Dermis blood vessel endothelial cell (primary cell): ENCODE data around the gene PCGF1. TPM values are rescaled to one million over a fixed set of nuclear protein-coding genes. Genes with fewer than 3 reads are reported as not detected.

ENCODE experiments used
- DNase-seq: peaks from one replicate; pipeline ENCODE4 v3.0.0; 2010
- total RNA-seq: library from RNA; depleted of rRNA; stranded (reverse); fragments of >200 nt; gene quantifications from 2 replicates; pipeline ENCODE4 v1.2.3, GENCODE V29; 2014

The PCGF1 gene
- total RNA-seq, 1 donor from 2014 or later: 11.7 TPM

DNA sequence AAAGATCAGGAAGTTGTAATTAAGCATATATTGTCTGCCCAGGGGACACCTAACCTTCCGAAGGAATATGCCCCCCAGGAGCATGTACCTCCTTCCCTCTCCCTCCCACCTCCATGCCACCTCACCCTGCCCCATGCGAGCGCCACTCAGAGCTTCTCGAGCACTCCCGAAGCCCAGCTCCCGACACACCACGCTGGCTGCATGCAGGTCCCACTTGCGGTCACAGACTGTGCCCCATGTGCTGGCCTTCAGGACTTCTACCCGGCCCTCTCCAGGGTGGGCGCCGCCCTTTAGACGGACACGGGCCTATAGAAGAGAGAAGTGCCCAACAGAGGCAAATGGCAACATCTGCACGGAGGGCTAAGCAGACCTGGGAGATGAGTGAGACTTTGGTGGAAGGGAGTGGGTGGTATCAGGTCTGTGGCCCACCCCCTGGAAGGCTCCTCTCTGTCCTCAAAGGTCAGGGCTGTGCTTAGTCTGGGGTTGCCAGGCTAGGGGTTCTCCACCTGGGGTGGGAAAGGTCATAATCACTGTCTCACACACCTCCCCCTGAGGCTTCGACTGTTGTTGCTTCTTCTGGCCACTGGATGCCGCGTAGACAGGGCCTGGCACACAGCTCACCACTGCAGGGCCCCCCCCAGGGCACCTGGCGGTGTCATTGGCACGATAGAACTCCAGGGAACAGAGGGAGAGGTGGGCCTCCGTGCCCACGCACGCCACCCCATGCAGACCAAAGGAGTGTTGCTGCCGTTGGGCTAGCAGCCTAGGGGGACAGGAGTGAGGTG lies 28.9 kb upstream of the PCGF1 start:
- DNase-seq: no peak

DNA sequence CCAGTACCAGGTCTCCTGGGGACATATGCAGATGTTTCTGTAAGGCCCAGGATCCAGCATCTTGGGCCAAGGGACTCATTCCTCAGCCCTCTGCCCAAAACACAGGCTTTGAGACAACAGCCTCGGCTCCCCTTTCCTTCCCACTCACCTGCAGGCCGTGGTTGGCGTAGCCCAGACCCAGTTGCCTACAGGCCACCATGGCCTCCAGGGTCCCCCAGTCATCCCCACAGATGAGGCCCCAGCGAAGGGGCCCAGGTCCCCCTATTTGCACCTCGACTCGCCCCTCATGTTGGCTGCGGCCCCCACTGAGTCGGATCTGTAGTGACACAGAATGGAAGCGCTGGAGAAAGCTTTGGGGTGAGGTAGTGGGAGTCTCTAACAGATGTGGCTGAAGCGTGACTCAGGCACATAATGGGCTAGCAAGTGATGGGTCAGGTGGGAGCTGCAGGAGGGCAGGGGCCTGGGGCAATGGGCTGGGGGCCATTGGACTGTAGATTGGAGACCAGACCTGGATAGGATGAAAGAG lies 28.0 kb upstream of the PCGF1 start:
- DNase-seq: no peak

DNA sequence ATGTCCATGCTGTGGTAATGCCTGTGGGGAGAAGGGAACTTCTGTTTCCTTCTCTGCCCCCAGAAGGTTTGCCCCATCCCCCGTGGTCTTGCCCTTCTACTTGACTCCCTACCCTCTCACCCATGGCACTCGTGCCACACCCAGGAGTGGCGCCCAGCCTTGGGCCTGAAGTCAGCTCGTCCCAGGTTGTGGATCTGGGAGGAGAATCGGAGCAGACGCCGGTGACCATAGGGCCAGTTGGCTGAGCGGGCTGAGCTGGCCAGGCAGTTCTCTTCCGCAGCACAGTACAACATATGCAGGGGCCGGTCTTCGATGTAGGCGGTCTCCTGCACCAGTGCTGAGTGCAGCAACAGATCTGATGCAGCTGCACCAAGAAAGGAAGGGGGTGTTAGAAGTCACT lies 26.9 kb upstream of the PCGF1 start:
- no peak for DNase-seq

DNA sequence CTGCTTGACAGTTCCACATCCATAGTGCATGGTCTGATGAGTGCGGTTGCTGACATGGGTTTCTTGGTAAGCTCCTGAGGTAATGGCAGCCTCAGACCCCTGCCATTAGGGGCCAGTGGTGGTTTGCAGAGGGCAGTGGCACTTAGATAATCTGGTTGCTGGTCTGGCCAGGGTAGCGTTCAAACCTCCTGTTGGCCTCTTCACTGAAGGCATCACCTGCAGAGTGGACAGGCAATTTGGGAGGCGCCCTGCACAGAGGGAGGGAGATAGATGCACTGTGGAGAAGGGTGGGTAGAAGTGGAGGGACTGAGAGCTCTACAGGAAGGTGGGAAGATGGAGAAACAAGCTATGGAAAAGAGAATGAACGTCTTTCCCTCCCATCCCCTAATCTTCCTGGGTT lies 26.0 kb upstream of the PCGF1 start:
- no peak for DNase-seq

DNA sequence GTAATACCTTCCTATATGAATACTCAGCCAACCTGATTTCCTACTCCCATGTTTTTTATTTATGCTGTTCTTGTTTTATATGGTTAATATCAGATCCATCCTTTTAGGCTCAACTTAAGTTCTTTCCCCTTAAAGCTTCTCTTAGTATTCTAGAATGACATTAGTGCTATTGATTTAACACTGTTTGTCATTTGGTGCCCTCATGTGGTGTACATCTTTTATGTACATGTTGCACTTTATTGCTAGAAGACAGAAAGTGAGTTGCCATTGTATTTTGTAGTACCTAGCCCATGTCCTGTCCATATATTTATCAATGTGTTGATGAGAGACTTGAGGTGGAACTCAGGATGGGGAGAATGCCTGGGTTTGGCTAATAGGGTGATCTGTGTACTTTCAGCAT lies 24.7 kb upstream of the PCGF1 start:
- DNase-seq: peak; percentile 66

DNA sequence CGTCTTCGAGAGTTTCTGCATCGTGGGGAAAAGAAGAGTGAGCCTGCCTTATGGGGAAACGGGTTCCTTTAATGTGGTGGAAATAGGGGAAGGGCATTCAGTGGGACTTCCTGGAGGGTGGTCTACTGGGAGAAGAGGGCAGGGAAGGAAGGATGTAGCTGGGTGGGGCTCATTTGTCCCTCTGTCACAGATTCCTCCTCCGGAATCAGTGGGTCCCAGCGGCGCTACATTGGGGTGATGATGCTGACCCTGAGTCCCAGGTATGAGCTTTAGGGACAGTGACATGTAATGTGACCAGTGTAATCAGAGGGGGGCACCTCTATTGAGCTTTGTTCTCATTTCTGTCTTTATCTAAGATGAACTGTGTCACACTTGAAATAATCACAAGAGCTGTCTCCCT lies 24.2 kb upstream of the PCGF1 start:
- no peak for DNase-seq

DNA sequence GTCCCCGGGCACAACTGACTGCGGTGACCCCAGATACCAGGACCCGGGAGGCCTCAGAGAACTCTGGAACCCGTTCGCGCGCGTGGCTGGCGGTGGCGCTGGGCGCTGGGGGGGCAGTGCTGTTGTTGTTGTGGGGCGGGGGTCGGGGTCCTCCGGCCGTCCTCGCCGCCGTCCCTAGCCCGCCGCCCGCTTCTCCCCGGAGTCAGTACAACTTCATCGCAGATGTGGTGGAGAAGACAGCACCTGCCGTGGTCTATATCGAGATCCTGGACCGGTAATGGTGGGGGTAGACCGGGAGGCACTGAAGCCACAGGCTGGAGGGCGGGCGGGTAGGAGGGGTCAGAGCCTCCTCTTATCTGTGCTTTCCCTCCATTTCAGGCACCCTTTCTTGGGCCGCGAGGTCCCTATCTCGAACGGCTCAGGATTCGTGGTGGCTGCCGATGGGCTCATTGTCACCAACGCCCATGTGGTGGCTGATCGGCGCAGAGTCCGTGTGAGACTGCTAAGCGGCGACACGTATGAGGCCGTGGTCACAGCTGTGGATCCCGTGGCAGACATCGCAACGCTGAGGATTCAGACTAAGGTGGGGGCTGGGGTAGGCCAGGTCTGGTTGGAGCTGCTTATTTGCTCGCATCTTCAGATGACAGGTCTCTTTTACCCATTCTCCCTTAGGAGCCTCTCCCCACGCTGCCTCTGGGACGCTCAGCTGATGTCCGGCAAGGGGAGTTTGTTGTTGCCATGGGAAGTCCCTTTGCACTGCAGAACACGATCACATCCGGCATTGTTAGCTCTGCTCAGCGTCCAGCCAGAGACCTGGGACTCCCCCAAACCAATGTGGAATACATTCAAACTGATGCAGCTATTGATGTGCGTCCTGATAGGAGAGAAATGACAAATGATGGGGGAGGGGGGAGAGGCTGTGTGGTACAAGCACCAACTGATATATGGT lies 23.0 kb upstream of the PCGF1 start:
- peak; percentile 61 for DNase-seq

DNA sequence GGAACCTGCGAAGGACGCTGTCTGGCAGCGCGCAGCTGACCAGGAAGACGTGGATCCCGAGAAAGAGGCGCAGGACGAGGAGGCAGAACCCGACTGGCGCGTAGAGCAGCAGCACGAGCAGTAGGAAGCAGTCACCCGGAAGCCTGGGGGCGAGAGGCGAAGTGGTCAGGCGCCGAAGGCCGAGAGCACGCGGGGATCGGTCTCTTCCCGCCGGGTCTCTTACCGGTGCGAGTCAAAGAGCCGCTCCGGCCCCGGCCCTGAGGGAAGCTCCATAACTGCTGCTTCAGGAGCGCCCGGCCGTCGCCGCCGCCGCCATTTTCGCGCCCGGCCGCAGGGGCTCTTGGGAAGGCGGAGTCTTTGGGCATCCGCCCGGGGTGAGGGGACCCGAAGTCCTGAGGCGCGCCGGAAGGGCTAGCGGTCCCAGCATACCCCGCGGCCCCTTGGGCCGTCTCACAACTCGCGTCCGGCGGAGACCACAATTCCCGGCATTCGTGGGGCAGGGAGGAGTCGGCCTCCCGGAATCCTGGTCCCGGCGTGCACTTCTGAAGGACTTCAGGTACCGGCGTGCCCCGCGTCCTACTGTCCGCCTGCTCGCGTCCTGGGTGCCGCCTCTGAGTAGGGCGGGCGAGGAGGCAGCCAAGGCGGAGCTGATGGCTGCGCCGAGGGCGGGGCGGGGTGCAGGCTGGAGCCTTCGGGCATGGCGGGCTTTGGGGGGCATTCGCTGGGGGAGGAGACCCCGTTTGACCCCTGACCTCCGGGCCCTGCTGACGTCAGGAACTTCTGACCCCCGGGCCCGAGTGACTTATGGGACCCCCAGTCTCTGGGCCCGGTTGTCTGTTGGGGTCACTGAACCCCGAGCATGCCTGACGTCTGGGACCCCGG lies 22.1 kb upstream of the PCGF1 start, which contains the start of the genes AUP1 and HTRA2:
AUP1 (minus strand) TSS at position 350 of the 882 bp plus-strand sequence; CDS start at position 273, 77 bp downstream.
HTRA2 (plus strand) TSS at position 577 of the 882 bp plus-strand sequence; CDS start at position 651, 74 bp downstream.
- peak; percentile 98 for DNase-seq

DNA sequence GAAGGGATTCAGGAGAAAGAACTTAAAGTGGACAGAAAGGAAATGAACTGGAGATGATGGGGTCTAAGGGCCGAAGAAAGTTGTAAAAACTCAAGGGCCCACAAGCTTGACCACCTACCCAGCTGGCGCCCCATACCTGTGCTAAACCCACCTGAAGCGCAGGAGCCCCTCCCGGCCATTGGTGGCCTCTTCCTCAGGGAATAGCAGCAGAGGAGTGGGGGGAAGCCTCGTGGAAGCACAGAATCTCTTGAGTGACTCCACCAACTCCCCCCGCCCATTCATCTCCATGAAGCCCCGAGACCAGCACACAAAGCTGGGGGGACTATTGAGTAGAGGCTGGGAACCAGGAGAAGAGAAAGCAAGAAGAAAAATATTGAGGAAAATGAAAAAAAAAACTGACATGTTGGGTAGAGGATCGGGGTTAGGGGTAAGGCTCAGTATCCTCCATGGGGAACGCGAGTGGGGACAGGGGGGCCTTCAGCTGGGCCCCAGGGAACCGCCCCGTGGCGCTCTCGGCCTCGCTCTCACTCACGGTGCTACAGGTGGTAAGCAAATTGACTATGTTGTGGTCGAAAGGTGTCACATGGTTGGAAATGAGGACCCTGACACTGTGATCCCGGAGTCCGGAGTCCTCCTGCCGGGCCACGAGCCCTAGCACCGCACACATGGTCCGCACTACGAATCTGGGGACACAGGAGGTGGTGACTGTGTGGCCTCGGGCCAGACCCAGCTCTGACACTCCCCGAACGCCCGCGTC lies 21.3 kb upstream of the PCGF1 start:
- no peak for DNase-seq

DNA sequence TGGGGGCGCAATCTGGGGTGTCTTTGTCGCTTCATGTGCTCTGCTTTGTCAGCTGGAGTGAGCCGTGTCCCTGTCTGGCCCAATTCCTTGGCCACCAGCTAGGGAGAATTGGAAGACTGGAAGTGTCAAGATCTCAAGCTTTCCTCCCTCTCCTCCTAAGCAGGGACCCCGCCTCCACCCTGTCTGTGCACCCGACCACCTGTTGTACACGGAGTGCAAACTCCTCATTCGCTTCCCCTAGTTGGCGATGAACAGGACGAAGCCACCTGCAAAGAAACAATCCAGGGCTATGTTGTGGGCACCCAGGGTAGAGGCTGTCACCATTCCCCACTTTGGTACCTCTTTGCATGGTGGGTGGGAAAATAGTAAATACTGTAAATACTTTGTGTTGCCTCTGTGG lies 20.2 kb upstream of the PCGF1 start:
- no peak for DNase-seq

DNA sequence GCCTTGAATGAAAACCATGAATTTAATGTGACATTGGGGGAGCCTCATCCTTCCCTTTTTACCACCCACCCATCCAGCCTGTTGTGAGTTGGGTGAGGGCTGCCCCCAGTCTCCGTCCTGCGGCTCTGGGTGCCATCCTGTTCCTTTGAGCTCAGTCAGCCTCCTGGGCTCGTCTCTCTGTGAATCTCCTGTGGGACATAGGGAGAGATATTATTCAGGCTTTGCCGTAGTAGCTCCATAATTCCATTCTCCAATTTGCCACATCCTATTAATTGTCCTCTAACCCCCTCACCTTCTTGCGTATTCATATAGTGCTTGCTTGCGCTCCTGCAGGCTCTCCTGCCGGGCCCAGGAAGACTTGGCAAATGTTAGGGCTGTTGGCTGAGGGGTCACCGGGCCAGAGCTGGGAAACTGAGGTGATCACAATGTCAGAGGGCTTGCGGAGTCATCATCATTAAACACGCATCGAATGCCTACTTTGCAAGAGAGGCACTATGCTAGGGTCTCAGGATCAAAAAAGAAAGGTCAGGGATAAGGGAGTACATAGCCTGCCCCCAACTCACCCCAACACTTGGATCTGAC lies 19.2 kb upstream of the PCGF1 start:
- DNase-seq: no peak

DNA sequence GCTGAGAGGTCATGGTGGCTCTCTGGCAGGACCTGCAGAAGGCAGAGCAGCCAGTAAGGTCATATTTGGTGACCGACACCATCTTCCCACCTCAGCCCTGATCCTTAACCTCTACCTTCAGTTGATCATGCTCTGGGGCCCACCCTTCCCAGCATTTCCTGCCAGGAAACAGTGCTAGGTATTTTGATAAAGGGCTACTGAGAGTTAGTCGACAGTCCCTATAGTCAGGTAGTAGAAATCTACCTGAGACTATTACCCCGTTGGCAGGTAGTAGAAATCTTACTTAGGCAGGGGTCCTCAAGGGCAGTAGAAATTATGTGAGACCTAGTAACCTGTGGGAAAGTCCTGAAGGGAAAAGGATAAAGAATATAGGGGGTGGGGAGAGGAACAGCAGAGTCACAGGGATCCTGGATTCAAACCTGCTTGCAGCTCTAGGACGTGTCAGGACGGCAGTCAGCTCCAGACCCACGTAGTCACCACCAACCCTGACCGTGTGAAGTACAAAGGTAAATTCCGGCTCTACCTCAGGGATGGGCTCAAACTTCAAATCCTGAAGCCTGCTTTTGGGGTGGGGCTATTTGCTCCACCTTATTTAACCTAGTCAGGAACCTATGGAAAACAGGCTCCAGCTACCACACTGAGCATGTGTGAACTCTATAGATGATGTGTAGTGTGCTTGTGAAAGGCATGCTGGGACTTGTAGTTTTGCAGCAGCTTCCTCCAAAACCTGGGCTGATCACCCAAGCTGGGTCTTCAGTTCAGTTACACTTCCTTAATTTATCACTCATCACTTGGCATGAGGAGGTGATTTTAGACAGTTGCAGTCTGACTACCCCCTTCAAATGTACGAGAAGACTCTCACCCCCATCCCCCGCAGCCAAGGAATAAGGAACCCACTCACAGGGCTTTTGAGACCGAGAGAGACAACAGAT lies 18.5 kb upstream of the PCGF1 start, which contains the start of gene DQX1:
DQX1 (minus strand) TSS at position 515 of the 932 bp plus-strand sequence; CDS start at position 13, 502 bp downstream.
- peak; percentile 33 for DNase-seq

DNA sequence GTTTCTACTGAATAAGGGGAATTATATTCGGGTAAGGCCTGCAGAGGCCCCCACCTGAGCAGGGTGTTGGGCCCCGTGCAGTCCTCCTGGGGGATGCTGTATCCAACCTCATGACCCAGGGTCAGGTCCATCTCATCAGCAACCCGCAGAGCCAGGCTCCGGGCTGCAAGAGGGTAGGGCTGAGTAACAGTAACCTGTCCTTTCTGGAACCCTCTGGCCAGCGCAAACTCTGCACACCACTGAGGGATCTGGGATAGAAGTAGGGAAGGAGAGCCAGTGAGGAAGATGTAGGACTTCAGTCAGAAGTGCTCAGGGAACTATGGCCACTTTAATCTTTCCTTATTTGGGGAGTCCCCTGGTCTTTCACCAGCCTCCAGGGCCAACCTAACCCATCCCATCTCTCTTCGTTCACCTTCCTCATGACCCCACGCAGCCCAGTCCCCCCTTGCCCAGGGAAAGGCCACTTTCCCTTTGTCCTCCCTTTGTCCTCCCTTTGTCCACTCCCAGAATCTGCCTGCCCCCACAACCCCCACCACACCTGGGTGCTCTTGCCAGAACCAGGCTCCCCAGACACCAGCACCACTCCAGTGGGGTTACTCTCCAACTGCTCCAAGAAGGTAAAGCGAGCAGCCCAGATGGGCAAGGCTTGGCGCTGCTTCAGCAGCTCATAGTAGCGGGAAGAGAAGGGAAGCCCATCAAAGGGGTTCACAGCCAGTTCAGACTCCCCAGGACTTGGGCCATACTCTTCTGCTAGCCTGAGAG lies 17.6 kb upstream of the PCGF1 start:
- DNase-seq: no peak

DNA sequence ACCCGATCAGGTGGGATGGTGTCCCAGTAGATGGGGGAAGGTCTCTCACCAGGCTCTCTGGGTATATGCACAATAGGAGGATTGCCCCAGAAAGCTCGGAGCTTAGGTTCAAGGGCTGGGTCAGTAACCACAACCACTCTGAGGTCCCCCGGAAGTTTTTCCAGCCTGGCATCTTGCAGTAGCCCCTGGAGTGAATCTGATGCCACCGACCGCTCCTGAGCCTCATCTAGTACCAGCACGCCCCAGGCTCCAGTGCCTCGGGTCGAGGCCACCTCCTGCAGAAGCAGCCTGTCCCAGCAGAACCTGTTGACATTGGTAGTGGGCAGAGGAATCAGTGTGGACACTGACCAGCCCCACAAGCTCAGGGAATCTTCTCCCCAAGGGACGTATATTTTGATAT lies 16.5 kb upstream of the PCGF1 start:
- no peak for DNase-seq

DNA sequence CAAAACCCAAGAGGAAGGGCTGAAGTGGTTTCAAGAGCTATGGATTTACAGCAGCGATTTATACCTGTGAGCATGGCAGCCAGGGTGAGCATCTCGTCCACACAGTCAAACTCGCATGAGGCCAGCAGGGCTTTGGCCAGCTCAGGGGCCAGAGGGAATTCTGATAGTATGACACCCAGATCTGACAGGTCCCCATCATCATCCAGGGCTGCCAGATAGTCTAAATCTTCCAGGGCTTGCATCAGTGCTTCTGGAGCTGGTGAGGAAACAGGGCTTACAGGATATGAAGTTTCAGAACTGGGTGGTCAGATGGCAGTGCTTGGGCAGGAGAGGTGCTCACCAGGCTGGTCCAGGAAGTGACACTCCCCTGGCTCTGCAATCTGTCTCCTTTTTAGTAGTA lies 15.0 kb upstream of the PCGF1 start:
- DNase-seq: no peak

DNA sequence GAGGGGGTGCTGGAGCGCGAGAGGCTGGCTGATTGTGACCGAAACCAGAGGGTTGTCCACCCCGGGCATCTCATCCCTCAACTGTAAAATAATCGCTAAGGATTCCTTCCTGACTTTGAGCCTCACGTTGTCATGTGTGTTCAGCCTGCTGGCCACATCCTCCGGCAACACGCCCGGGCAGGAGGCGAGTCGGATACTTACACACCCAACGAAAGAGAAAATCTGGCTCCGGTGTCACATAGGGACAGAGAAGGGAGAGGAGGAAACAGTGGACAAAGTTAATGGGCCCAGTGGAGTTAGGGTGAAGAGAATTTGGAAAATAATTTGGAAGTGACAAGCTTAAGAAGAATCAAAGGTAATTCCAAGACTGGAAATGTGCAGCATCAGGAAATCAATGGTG lies 9.2 kb upstream of the PCGF1 start:
- DNase-seq: no peak

DNA sequence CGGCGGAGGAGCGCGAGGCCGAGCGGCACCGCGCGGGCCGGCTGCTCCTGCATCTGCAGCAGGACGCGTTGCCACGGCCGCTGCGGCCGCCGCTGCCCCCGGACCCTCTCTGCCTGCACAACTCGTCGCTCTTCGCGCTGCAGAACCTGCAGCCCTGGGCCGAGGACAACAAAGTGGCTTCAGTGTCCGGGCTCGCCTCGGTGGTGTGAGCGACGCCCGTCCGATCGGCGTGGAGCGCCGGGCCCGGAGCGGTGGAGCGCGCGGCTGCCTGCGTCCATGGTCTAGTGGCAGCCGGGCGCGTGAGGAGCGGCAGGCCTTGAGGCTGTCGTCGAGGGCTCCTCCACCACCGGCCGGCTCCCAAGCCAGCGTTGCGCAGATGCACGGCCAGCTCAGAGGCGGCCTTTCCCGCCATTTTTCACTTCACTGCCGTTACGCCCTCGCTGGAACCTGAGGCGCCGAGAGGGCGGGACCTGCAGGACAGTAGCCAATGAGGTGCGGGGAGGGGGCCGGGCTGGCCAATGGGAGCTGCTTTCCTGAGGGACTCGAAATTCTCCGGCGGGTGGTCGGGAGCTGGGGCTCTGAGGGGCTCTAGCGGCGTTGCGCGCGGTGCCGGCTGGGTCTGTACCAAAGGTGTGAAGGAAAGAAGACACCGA lies 8.6 kb upstream of the PCGF1 start:
- DNase-seq: peak; percentile 71

DNA sequence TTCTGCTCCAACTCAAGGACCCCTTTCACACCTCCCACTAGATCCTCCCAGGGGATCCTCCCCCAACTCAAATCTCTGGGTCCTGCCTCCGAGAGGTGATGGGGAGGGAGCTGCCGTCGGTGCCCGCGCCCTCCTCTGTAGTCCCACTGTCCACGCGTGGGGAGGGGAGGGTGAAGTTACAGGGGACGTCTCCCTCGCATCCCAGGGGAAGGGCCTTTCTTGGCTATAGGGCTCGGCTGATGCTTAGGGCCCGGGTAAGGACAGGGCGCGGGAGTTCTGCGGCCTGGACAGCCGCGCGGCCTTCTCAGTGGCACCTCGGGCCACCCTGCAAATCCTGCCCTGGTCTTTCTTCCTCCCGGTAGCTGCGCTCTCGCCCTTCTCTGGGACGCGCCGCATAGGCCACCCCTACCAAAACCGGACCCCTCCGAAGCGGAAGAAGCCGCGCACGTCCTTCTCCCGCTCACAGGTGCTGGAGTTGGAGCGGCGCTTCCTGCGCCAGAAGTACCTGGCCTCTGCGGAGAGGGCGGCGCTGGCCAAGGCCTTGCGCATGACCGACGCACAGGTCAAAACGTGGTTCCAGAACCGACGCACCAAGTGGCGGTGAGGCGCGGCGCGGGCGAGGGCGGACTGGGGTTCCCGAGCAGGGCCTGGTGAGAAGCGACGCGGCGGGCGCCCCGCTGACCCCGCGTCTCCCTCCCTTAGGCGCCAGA lies 7.9 kb upstream of the PCGF1 start:
- no peak for DNase-seq
